H9 (cell line): ENCODE data around the gene XIRP1. TPM values are rescaled to one million over a fixed set of nuclear protein-coding genes. Genes with fewer than 3 reads are reported as not detected.

Experiments used
- DNase-seq: peaks from one replicate; pipeline ENCODE4 v3.0.0-alpha.2; 2017
- H2AFZ ChIP-seq: one replicate; pipeline ENCODE4 v1.6.1; 2013; ENCODE audit warnings: mild to moderate bottlenecking, low read length, control low read depth, moderate library complexity
- H2AK5ac ChIP-seq: 2 replicates; pipeline ENCODE4 v1.6.1; 2013; ENCODE audit warnings: low read length, control low read depth, mixed read lengths; ENCODE audit not compliant: insufficient read length
- H2BK120ac ChIP-seq: one replicate; pipeline ENCODE4 v1.6.1; 2013; ENCODE audit warnings: low read depth, mild to moderate bottlenecking, low read length, control low read depth, inconsistent platforms; ENCODE audit not compliant: poor library complexity, severe bottlenecking
- H2BK12ac ChIP-seq: 2 replicates; pipeline ENCODE4 v1.6.1; 2013; ENCODE audit warnings: low read length, control low read depth, mixed read lengths, low read depth; ENCODE audit not compliant: insufficient read length
- H2BK15ac ChIP-seq: 2 replicates; pipeline ENCODE4 v1.6.1; 2013; ENCODE audit warnings: low read depth, low read length, control low read depth
- H2BK20ac ChIP-seq: one replicate; pipeline ENCODE4 v1.6.1; 2013; ENCODE audit warnings: low read depth, mild to moderate bottlenecking, low read length, control low read depth, inconsistent platforms; ENCODE audit not compliant: poor library complexity, severe bottlenecking
- H2BK5ac ChIP-seq: 2 replicates; pipeline ENCODE4 v1.6.1; 2013; ENCODE audit warnings: low read length, control low read depth, mixed read lengths; ENCODE audit not compliant: insufficient read length
- H3K14ac ChIP-seq: 2 replicates; pipeline ENCODE4 v1.6.1; 2013; ENCODE audit warnings: low read length, control low read depth; ENCODE audit not compliant: insufficient read depth
- H3K18ac ChIP-seq: 2 replicates; pipeline ENCODE4 v1.6.1; 2013; ENCODE audit warnings: low read depth, mild to moderate bottlenecking, mixed read lengths, low read length, control low read depth; ENCODE audit not compliant: insufficient read length
- H3K23ac ChIP-seq: 2 replicates; pipeline ENCODE4 v1.6.1; 2013; ENCODE audit warnings: low read length, control low read depth, mixed read lengths, low read depth; ENCODE audit not compliant: insufficient read length
- H3K23me2 ChIP-seq: 2 replicates; pipeline ENCODE4 v1.6.1; 2013; ENCODE audit warnings: low read depth, mild to moderate bottlenecking, mixed read lengths, low read length, control low read depth; ENCODE audit not compliant: insufficient read length, poor library complexity, severe bottlenecking
- H3K27ac ChIP-seq: 2 replicates; pipeline ENCODE4 v1.5.1; 2013; ENCODE audit warnings: low read length, control low read depth, mixed read lengths, low read depth; ENCODE audit not compliant: insufficient read length
- H3K27me3 ChIP-seq: 2 replicates; pipeline ENCODE4 v1.6.1; 2013; ENCODE audit warnings: low read length, control low read depth, inconsistent platforms; ENCODE audit not compliant: insufficient read depth
- H3K4ac ChIP-seq: 2 replicates; pipeline ENCODE4 v1.6.1; 2013; ENCODE audit warnings: low read depth, mild to moderate bottlenecking, control low read depth, inconsistent platforms, low read length, moderate library complexity
- H3K4me1 ChIP-seq: 2 replicates; pipeline ENCODE4 v1.6.1; 2013; ENCODE audit warnings: low read length, control low read depth, inconsistent platforms; ENCODE audit not compliant: insufficient read depth
- H3K4me2 ChIP-seq: 2 replicates; pipeline ENCODE4 v1.6.1; 2013; ENCODE audit warnings: low read length, control low read depth, mixed read lengths; ENCODE audit not compliant: insufficient read length, insufficient read depth
- H3K56ac ChIP-seq: 2 replicates; pipeline ENCODE4 v1.6.1; 2013; ENCODE audit warnings: low read depth, mild to moderate bottlenecking, mixed read lengths, low read length, control low read depth; ENCODE audit not compliant: insufficient read length
- H3K79me1 ChIP-seq: 2 replicates; pipeline ENCODE4 v1.6.1; 2013; ENCODE audit warnings: low read depth, mild to moderate bottlenecking, moderate library complexity, low read length, control low read depth, inconsistent platforms; ENCODE audit not compliant: insufficient read depth, poor library complexity, severe bottlenecking
- H3K79me2 ChIP-seq: 2 replicates; pipeline ENCODE4 v1.6.1; 2013; ENCODE audit warnings: low read length, control low read depth, inconsistent platforms; ENCODE audit not compliant: insufficient read depth
- H3K9ac ChIP-seq: 2 replicates; pipeline ENCODE4 v1.6.1; 2013; ENCODE audit warnings: low read length, control low read depth, mixed read lengths; ENCODE audit not compliant: insufficient read length; ENCODE audit errors: extremely low read depth
- H3K9me3 ChIP-seq: one replicate; pipeline ENCODE4 v1.6.1; 2013; ENCODE audit warnings: low read depth, low read length, inconsistent platforms; ENCODE audit not compliant: control insufficient read depth
- H3T11ph ChIP-seq: one replicate; pipeline ENCODE4 v1.6.1; 2013; ENCODE audit warnings: mild to moderate bottlenecking, low read length, control low read depth, inconsistent platforms
- H4K20me1 ChIP-seq: one replicate; pipeline ENCODE4 v1.6.1; 2013; ENCODE audit not compliant: control insufficient read depth, insufficient read length, insufficient read depth
- H4K5ac ChIP-seq: 2 replicates; pipeline ENCODE4 v1.6.1; 2013; ENCODE audit warnings: low read depth, mild to moderate bottlenecking, mixed read lengths, low read length, control low read depth; ENCODE audit not compliant: insufficient read length
- H4K8ac ChIP-seq: replicated peaks from 2 replicates; pipeline ENCODE4 v1.6.1; 2013; ENCODE audit warnings: low read length, control low read depth, mixed read lengths, low read depth; ENCODE audit not compliant: insufficient read length
- H4K91ac ChIP-seq: 2 replicates; pipeline ENCODE4 v1.6.1; 2013; ENCODE audit warnings: low read depth, mild to moderate bottlenecking, moderate library complexity, mixed read lengths, low read length, control low read depth; ENCODE audit not compliant: insufficient read length
- H3K27ac Mint-ChIP-seq, 3 experiments: 2 replicates in 2 of 3; 3 replicates in 1 of 3; pipeline ENCODE4 v1.8.0; 2020 to 2021; ENCODE audit warnings: mixed read lengths in 3 of 3, mild to moderate bottlenecking in 1 of 3, moderate library complexity in 1 of 3
- H3K27me3 Mint-ChIP-seq: 2 replicates; pipeline ENCODE4 v1.8.0; 2021; ENCODE audit warnings: low read depth, mild to moderate bottlenecking, moderate library complexity, mixed read lengths
- H3K36me3 Mint-ChIP-seq, 3 experiments: 2 replicates in 2 of 3; 3 replicates in 1 of 3; pipeline ENCODE4 v1.8.0; 2020 to 2021; ENCODE audit warnings: low read depth in 3 of 3, mixed read lengths in 3 of 3; ENCODE audit not compliant: insufficient read depth in 1 of 3
- H3K4me1 Mint-ChIP-seq, 2 experiments: 2 replicates each; pipeline ENCODE4 v1.8.0; 2020; ENCODE audit warnings: mixed read lengths in 2 of 2
- H3K4me3 Mint-ChIP-seq, 2 experiments: 2 replicates in 1 of 2; 3 replicates in 1 of 2; pipeline ENCODE4 v1.8.0; 2020 to 2021; ENCODE audit warnings: mild to moderate bottlenecking in 2 of 2, mixed read lengths in 2 of 2, moderate library complexity in 1 of 2
- H3K9me3 Mint-ChIP-seq, 2 experiments: 2 replicates in 1 of 2; 3 replicates in 1 of 2; pipeline ENCODE4 v1.8.0; 2020; ENCODE audit warnings: mild to moderate bottlenecking in 2 of 2, mixed read lengths in 2 of 2, moderate library complexity in 1 of 2
- whole genome bisulfite sequencing: extraction: QIAGEN DNeasy Blood & Tissue Kit; methylation state at CpG from one replicate; pipeline ENCODE4 v1.1.7; 2013; ENCODE audit warnings: missing lambda C conversion rate, low lambda C conversion rate, mixed read lengths; ENCODE audit not compliant: insufficient read length; ENCODE audit errors: extremely low coverage; 5-methylcytosine and 5-hydroxymethylcytosine counted together
- total RNA-seq: library from RNA; stranded (reverse); gene quantifications from 2 replicates; pipeline ENCODE4 v1.2.1, GENCODE V29; 2021
- TF ChIP-seq, protein P1 (sequence below): fragments of 200-600 bp; sonication (generic); conservative IDR thresholded peaks from 3 replicates; pipeline ENCODE4 v1.8.0; 2021; ENCODE audit warnings: antibody characterized with exemption, mild to moderate bottlenecking

XIRP1 gene
- total RNA-seq, 1 experiment from 2014 or later: not detected

- Mint-ChIP-seq H3K27me3 (no peaks in the 10 kb centered on the region; the same call in 1 of the 2 replicates), H3K4me3 (no peak overlapping the region), H3K4me1 (peaks cover 46 to 49% of the 10 kb centered on the region in 2 experiments), H3K9me3 (no peaks in the 10 kb centered on the region; a peak in 2 of 5 replicates), H3K27ac (no peak overlapping the region), H3K36me3 (no peaks in the 10 kb centered on the region; a peak in 1 of 7 replicates)
- no peak for DNase-seq
- WGBS: no CpG with 5 or more reads among the region's 4 CpGs
- no peak overlapping the region for H2BK5ac ChIP-seq
- H3K9me3 ChIP-seq: no peaks in the 10 kb centered on the region
- H3K4me1 ChIP-seq: no peaks in the 10 kb centered on the region; the same call in 1 of the 2 replicates
- H3K56ac ChIP-seq: no peak overlapping the region
- H3K79me1 ChIP-seq: no peaks in the 10 kb centered on the region
- no peak overlapping the region for H4K5ac ChIP-seq
- H3K4me2 ChIP-seq: no peak overlapping the region
- H3K23me2 ChIP-seq: peaks cover 12% of the 10 kb centered on the region
- H2BK120ac ChIP-seq: no peak overlapping the region
- H3K27me3 ChIP-seq: no peaks in the 10 kb centered on the region
- H3K4ac ChIP-seq: no peak overlapping the region
- H3K18ac ChIP-seq: no peak overlapping the region
- H2AK5ac ChIP-seq: no peak overlapping the region
- H4K20me1 ChIP-seq: no peaks in the 10 kb centered on the region
- no peak overlapping the region for H3T11ph ChIP-seq
- no peaks in the 10 kb centered on the region for H3K79me2 ChIP-seq
- no peak overlapping the region for H2BK15ac ChIP-seq
- no peak overlapping the region for H2BK12ac ChIP-seq
- no peak overlapping the region for H3K14ac ChIP-seq
- no peak overlapping the region for H3K23ac ChIP-seq
- no peak overlapping the region for H2BK20ac ChIP-seq
- no peak overlapping the region for H2AFZ ChIP-seq
- no peak overlapping the region for H3K27ac ChIP-seq
- H4K91ac ChIP-seq: no peak overlapping the region
- TF ChIP-seq, protein P1, sequence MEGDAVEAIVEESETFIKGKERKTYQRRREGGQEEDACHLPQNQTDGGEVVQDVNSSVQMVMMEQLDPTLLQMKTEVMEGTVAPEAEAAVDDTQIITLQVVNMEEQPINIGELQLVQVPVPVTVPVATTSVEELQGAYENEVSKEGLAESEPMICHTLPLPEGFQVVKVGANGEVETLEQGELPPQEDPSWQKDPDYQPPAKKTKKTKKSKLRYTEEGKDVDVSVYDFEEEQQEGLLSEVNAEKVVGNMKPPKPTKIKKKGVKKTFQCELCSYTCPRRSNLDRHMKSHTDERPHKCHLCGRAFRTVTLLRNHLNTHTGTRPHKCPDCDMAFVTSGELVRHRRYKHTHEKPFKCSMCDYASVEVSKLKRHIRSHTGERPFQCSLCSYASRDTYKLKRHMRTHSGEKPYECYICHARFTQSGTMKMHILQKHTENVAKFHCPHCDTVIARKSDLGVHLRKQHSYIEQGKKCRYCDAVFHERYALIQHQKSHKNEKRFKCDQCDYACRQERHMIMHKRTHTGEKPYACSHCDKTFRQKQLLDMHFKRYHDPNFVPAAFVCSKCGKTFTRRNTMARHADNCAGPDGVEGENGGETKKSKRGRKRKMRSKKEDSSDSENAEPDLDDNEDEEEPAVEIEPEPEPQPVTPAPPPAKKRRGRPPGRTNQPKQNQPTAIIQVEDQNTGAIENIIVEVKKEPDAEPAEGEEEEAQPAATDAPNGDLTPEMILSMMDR: no peak
- no peak overlapping the region for H4K8ac ChIP-seq
- no peak overlapping the region for H3K9ac ChIP-seq
Measured at GRCh38 chr3:39156421-39156820, 36.0 kb downstream of the XIRP1 start.
